Spleen (tissue), 7 donors: ENCODE results near the gene SDK2.

Experiments used
- POLR2A ChIP-seq, 3 donors: fragments of 450-650 bp; IDR thresholded peaks; one replicate each; pipeline ENCODE4 v1.5.1; 2017; ENCODE audit warnings: antibody characterized with exemption in 3 of 3, mild to moderate bottlenecking in 1 of 3
- TF ChIP-seq, protein P1 (sequence below), 11 experiments: fragments of 200-600 bp in 7 of 11; fragments of 450-650 bp in 4 of 11; sonication (generic) in 4 of 11; IDR thresholded peaks in 8 of 11; conservative IDR thresholded peaks in 3 of 11; 1 replicate in 7 of 11; 2 replicates in 4 of 11; pipeline versions ENCODE4 v1.4.0 to v1.8.0; 2016 to 2021; ENCODE audit warnings: antibody characterized with exemption in 11 of 11, inconsistent platforms in 4 of 11, mild to moderate bottlenecking in 1 of 11
- donor health status: DM: no; HTN: no; CAD: no; lungs with moderate emphysema.
- donor health status: DM: no; HTN: no; CAD: no.
- donor health status: DM: no; HTN: no; CAD: no.

DNA sequence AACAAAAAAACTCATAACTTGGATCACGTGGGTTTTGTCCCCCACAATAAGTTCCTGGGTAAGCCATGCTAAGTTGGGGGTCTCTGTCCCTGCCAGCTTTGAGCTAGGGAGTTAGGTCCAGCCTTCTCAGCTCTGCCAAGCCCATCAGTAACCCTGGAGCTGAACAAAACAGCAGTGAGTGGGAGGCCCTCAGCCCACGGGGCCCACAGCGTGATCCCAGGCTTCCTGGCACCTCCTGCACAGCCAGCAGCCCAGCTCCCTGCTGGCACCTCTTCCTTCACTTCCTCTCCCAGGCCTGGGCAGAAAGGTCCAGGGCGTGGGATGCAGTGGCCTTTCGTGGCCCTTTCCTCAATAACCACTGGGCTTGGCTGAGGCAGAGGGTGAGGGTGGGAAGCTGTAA is 296.9 kb downstream of the SDK2 start:
- TF ChIP-seq, protein P1, sequence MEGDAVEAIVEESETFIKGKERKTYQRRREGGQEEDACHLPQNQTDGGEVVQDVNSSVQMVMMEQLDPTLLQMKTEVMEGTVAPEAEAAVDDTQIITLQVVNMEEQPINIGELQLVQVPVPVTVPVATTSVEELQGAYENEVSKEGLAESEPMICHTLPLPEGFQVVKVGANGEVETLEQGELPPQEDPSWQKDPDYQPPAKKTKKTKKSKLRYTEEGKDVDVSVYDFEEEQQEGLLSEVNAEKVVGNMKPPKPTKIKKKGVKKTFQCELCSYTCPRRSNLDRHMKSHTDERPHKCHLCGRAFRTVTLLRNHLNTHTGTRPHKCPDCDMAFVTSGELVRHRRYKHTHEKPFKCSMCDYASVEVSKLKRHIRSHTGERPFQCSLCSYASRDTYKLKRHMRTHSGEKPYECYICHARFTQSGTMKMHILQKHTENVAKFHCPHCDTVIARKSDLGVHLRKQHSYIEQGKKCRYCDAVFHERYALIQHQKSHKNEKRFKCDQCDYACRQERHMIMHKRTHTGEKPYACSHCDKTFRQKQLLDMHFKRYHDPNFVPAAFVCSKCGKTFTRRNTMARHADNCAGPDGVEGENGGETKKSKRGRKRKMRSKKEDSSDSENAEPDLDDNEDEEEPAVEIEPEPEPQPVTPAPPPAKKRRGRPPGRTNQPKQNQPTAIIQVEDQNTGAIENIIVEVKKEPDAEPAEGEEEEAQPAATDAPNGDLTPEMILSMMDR (IDR thresholded peaks at IDR 0.05 in 8 of 11, conservative IDR thresholded peaks at IDR 0.05 in 3 of 11), result no peak
- no peak for TF ChIP-seq POLR2A (IDR thresholded peaks at IDR 0.05)
